K562 (cell line): ENCODE data around the gene CEP350. TPM values are rescaled to one million over a fixed set of nuclear protein-coding genes. Genes with fewer than 3 reads are reported as not detected.

Experiments used
- KLF16 ChIP-seq: IDR thresholded peaks from 2 replicates; pipeline ENCODE4 v1.6.1; 2016; ENCODE audit warnings: antibody characterized with exemption
- POLR2AphosphoS2 ChIP-seq: IDR thresholded peaks from 2 replicates; pipeline ENCODE4 v1.6.1; 2012; ENCODE audit warnings: low read length, improper control_type of control experiment
- POU5F1 ChIP-seq: fragments of 150-350 bp; IDR thresholded peaks from 2 replicates; pipeline ENCODE4 v1.6.1; 2014; ENCODE audit warnings: borderline replicate concordance, low read length, low read depth, mild to moderate bottlenecking; ENCODE audit not compliant: partially characterized antibody
- TRIM24 ChIP-seq, 2 experiments: fragments of 450-650 bp; IDR thresholded peaks; 2 replicates each; pipeline ENCODE4 v1.6.1; 2016
- ZNF146 ChIP-seq: IDR thresholded peaks from one replicate; pipeline ENCODE4 v1.6.1; 2018; ENCODE audit warnings: missing compliant biosample characterization; ENCODE audit not compliant: unreplicated experiment
- ZNF395 ChIP-seq: fragments of 200-800 bp; sonication (Bioruptor generic); IDR thresholded peaks from 2 replicates; pipeline ENCODE4 v1.6.1; 2017; ENCODE audit warnings: missing genetic modification characterization, missing compliant biosample characterization
- polyA plus RNA-seq, 8 experiments: library from polyadenylated mRNA; depleted of rRNA in 4 of 8; stranded (reverse) in 5 of 8; unstranded in 3 of 8; fragments of >200 nt; fragmentation: Nextera tagmentation in 2 of 8; fragmentation: Illumina TruSeq in 1 of 8; extraction: Ambion mirVana in 2 of 8; extraction: Trizol in 1 of 8; gene quantifications; 2 replicates each; pipeline versions ENCODE4 v1.2.1 to v1.2.3, GENCODE V29; 2011 to 2014; ENCODE audit warnings: inconsistent platforms in 1 of 8, missing spikeins in 1 of 8
- total RNA-seq, 7 experiments: library from RNA; depleted of rRNA in 6 of 7; stranded (reverse); fragments of >200 nt in 6 of 7; fragmentation: Illumina TruSeq in 2 of 7; extraction: Trizol in 2 of 7; gene quantifications; 2 replicates each; pipeline versions ENCODE4 v1.2.1 to v1.2.3, GENCODE V29; 2011 to 2021; ENCODE audit warnings: low replicate concordance in 1 of 7
- TF ChIP-seq, protein P1 (sequence below), 2 experiments: fragments of 450-650 bp; formaldehyde crosslinking in 1 of 2; IDR thresholded peaks; 2 replicates each; pipeline versions ENCODE4 v1.4.0 to v1.6.1; 2014 to 2020; ENCODE audit warnings: mild to moderate bottlenecking in 2 of 2, borderline replicate concordance in 1 of 2, low read depth in 1 of 2

CEP350 gene
- total and polyA plus RNA-seq, 9 of the 15 experiments (the other 6 are each of a cell fraction or from before 2014, with no cell fraction given) = 8.3 to 64.3 (median 28.0) TPM

DNA sequence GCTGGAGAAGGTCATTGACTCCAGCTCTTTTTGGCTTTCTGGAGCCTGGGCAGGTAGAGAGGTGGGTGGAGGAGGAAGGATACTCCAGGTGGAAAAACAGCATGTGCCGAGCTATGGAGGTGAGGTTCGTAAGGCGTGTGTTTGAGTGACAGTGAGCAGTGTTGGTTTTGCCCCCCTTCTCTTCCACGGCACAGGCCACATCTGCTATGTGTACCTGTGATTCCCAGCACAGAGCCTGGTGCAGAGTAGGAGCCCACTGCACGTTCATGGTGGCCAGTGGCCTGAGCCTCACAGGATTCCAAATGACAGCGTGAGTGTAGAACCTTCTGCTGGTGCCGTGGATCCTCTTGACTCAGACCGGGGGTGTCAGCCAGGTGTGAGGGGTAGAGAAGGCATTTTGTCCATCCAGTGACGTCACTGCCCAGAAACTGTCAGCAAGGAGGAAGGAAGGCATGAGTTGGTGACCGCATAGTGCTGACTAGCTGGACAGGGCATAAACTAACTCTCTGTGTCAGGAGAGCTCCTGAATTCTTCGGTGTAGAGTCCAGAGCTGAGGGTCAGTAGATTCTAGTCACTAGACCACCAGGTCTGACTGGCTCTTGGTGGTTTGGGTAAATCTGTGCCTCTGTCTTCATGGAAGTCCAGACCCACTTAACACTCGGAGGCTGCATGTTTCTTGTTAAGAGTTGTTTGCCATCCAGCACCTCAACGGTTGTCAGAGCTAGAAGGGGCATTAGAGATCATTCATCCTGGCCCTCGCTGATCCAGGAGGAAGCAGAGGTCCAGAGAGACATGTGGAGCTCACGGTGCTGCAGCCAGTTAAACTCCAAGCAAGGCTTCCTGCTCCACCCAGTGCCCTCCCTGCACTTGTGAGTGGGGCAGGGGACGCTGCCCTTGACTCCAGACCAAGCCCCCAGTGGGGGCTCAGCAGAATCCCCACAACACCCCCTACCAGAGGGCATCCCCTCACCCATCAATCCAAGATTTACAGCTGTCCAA is 203.8 kb downstream of the CEP350 start (continued):
- TF ChIP-seq, protein P1, sequence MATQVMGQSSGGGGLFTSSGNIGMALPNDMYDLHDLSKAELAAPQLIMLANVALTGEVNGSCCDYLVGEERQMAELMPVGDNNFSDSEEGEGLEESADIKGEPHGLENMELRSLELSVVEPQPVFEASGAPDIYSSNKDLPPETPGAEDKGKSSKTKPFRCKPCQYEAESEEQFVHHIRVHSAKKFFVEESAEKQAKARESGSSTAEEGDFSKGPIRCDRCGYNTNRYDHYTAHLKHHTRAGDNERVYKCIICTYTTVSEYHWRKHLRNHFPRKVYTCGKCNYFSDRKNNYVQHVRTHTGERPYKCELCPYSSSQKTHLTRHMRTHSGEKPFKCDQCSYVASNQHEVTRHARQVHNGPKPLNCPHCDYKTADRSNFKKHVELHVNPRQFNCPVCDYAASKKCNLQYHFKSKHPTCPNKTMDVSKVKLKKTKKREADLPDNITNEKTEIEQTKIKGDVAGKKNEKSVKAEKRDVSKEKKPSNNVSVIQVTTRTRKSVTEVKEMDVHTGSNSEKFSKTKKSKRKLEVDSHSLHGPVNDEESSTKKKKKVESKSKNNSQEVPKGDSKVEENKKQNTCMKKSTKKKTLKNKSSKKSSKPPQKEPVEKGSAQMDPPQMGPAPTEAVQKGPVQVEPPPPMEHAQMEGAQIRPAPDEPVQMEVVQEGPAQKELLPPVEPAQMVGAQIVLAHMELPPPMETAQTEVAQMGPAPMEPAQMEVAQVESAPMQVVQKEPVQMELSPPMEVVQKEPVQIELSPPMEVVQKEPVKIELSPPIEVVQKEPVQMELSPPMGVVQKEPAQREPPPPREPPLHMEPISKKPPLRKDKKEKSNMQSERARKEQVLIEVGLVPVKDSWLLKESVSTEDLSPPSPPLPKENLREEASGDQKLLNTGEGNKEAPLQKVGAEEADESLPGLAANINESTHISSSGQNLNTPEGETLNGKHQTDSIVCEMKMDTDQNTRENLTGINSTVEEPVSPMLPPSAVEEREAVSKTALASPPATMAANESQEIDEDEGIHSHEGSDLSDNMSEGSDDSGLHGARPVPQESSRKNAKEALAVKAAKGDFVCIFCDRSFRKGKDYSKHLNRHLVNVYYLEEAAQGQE (IDR thresholded peaks at IDR 0.05; ENCODE audit: borderline replicate concordance) = no peak
- TF ChIP-seq, protein P1 (CRISPR knock-in tag; IDR thresholded peaks at IDR 0.05; ENCODE audit: low read depth) = no peak
- no peak for TF ChIP-seq ZNF395 (CRISPR knock-in tag)
- no peak for TF ChIP-seq KLF16
- no peak for TF ChIP-seq ZNF146 (CRISPR knock-in tag)
- no peak for TF ChIP-seq TRIM24 (IDR thresholded peaks at IDR 0.05)
- TF ChIP-seq POU5F1 = no peak
- no peak for TF ChIP-seq POLR2AphosphoS2
- TF ChIP-seq, all 486 proteins: peak for 0
